ENCODE results near the gene MTFR1L. TPM values are rescaled to one million over a fixed set of nuclear protein-coding genes. Genes with fewer than 3 reads are reported as not detected.

MTFR1L gene
- total RNA-seq, 3 donors from 2014 or later = 27.7 to 37.4 (median 35.5) TPM

GRCh38 chr1:25877155-25877554, 57.4 kb downstream of the MTFR1L start:
- H3K4me1 Mint-ChIP-seq (ENCODE audit: low read depth) = peaks cover 7% of the 10 kb centered on the region
- ATAC-seq = no peak
- H3K9me3 Mint-ChIP-seq = no peaks in the 10 kb centered on the region
- H3K27me3 Mint-ChIP-seq (ENCODE audit: low read depth) = no peaks in the 10 kb centered on the region
- no peak overlapping the region for H3K4me3 Mint-ChIP-seq
- H3K36me3 Mint-ChIP-seq (ENCODE audit: insufficient read depth) = no peaks in the 10 kb centered on the region
- no peak for DNase-seq

DNA sequence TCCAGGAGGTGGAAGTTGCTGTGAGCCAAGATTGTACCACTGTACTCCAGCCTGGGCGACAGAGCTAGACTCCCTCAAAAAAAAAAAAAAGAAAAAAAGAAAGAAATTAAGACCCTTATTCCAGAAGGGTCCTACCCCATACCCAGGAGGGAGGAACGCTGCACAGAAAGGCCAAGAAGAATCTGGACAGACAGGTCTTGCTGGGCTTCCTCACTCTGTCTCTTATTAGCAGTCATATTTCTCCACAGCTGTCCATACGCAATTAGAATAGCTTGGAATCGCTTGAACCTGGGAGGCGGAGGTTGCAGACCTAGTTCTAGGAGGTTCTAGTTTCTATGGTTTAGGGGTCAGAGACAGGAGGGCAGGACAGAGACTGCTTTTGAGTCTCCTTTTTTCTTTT, 58.9 kb downstream of the MTFR1L start:
- Mint-ChIP-seq H3K36me3 (ENCODE audit: insufficient read depth) (no peaks in the 10 kb centered on the region), H3K4me3 (no peak overlapping the region), H3K4me1 (ENCODE audit: low read depth) (peaks cover 7% of the 10 kb centered on the region), H3K9me3 (no peaks in the 10 kb centered on the region), H3K27me3 (ENCODE audit: low read depth) (no peaks in the 10 kb centered on the region)
- DNase-seq (no peak), ATAC-seq (no peak)

- no peak for DNase-seq
- Mint-ChIP-seq H3K27me3 (ENCODE audit: low read depth) (no peaks in the 10 kb centered on the region), H3K4me3 (no peak overlapping the region), H3K9me3 (no peaks in the 10 kb centered on the region), H3K4me1 (ENCODE audit: low read depth) (peaks cover 6% of the 10 kb centered on the region), H3K36me3 (ENCODE audit: insufficient read depth) (no peaks in the 10 kb centered on the region)
- no peak for ATAC-seq
Observed at GRCh38 chr1:25879675-25880074, 59.9 kb downstream of the MTFR1L start.

DNA sequence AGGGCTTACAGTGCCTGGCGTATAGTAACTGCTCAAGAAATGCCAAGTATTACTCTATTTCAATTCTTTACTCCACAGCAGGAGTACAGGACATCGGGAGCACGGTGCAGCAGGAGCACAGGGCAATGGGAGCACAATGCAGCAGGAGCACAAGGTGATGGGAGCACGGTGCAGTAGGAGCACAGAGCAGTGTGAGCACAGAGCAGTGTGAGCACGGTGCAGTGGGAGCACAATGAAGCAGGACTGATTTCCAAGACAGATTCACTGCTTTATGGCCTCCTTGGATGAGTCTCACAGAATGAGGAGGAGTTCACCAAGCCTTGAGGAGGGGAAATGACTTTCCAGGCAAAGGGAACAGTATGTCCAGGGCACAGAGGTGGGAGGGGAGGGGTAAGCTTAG, 60.8 kb downstream of the MTFR1L start:
- Mint-ChIP-seq H3K4me3 (no peak overlapping the region), H3K9me3 (no peaks in the 10 kb centered on the region), H3K27me3 (ENCODE audit: low read depth) (no peaks in the 10 kb centered on the region), H3K4me1 (ENCODE audit: low read depth) (peaks cover 2% of the 10 kb centered on the region), H3K36me3 (ENCODE audit: insufficient read depth) (no peaks in the 10 kb centered on the region)
- no peak for DNase-seq
- ATAC-seq = no peak

- Mint-ChIP-seq H3K4me3 (no peak overlapping the region), H3K27me3 (ENCODE audit: low read depth) (no peaks in the 10 kb centered on the region), H3K4me1 (ENCODE audit: low read depth) (no peaks in the 10 kb centered on the region), H3K36me3 (ENCODE audit: insufficient read depth) (no peaks in the 10 kb centered on the region), H3K9me3 (no peaks in the 10 kb centered on the region)
- DNase-seq = no peak
- ATAC-seq = no peak
Observed at GRCh38 chr1:25881266-25881665, 61.5 kb downstream of the MTFR1L start.

Other genes starting within 250 kb of the MTFR1L start
- gene MAN1C1, start 203.2 kb upstream of the MTFR1L start, total RNA-seq = 1 to 10 TPM; 2.7 to 5.7 (median 3.1) TPM
- gene SELENON, start 19.8 kb upstream of the MTFR1L start, total RNA-seq = 10 to 100 TPM; 18.9 to 23.8 (median 22.2) TPM
- gene AUNIP, start 39.5 kb downstream of the MTFR1L start, total RNA-seq = 1 to 10 TPM; 4.1 to 4.6 (median 4.5) TPM
- 1 to 10 TPM; 4.5 to 7.5 (median 5.4) TPM for gene PAQR7, start 55.8 kb downstream of the MTFR1L start, total RNA-seq
- 10 to 100 TPM; 68.0 to 94.8 (median 80.0) TPM for gene STMN1, start 86.5 kb downstream of the MTFR1L start, total RNA-seq
- 10 to 100 TPM in 1 of 3 donors, 1 to 10 TPM in 2; 7.1 to 10.4 (median 8.3) TPM for gene PAFAH2, start 178.1 kb downstream of the MTFR1L start, total RNA-seq
- gene EXTL1, start 201.8 kb downstream of the MTFR1L start, total RNA-seq = not detected
- not detected for gene SLC30A2, start 226.2 kb downstream of the MTFR1L start, total RNA-seq
- gene TRIM63, start 247.7 kb downstream of the MTFR1L start, total RNA-seq = not detected

Measured in activated T-cell treated with anti-CD3 and anti-CD28 coated beads, Interleukin-2, amount 50 U/mL, for 4 hours (primary cell).